ENCODE results near the gene UBR4.

DNA sequence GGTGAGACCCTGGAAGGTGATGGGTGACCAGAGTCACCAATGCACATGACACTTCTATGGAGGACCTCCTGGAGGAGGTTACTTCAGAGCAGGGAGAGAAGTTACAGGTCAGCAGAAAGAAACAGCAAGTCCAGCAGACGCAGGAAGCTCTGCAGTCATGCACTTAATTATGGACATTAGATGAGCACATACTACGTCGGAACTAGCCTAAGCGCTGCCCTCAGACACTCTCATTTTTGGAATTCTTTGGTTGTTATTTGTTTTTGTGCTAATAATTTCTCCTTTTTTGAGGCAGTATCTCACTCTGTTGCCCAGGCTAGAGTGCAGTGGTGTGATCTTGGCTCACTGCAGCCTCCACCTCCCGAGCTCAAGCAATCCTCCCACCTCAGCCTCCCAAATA is 160.3 kb downstream of the UBR4 start:
- TF ChIP-seq, protein P1, sequence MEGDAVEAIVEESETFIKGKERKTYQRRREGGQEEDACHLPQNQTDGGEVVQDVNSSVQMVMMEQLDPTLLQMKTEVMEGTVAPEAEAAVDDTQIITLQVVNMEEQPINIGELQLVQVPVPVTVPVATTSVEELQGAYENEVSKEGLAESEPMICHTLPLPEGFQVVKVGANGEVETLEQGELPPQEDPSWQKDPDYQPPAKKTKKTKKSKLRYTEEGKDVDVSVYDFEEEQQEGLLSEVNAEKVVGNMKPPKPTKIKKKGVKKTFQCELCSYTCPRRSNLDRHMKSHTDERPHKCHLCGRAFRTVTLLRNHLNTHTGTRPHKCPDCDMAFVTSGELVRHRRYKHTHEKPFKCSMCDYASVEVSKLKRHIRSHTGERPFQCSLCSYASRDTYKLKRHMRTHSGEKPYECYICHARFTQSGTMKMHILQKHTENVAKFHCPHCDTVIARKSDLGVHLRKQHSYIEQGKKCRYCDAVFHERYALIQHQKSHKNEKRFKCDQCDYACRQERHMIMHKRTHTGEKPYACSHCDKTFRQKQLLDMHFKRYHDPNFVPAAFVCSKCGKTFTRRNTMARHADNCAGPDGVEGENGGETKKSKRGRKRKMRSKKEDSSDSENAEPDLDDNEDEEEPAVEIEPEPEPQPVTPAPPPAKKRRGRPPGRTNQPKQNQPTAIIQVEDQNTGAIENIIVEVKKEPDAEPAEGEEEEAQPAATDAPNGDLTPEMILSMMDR (conservative IDR thresholded peaks at IDR 0.05; ENCODE audit: low read length): no peak
- no peak for TF ChIP-seq EZH2phosphoT487 (IDR thresholded peaks at IDR 0.05; ENCODE audit: borderline replicate concordance, low read depth, low read length)

Measured in OCI-LY7 (cell line).